Ectodermal cell (in vitro differentiated cells): Measurements from ENCODE around the gene SNX1.

Experiments used
- H3K27ac ChIP-seq: 2 replicates; pipeline ENCODE4 v1.7.0; 2013; ENCODE audit warnings: mild to moderate bottlenecking, low read depth, low read length; ENCODE audit not compliant: insufficient read depth, poor library complexity, severe bottlenecking
- H3K27me3 ChIP-seq: 2 replicates; pipeline ENCODE4 v1.7.0; 2013; ENCODE audit warnings: mild to moderate bottlenecking, low read length; ENCODE audit not compliant: insufficient read depth, control insufficient read depth, poor library complexity, severe bottlenecking
- H3K36me3 ChIP-seq: one replicate; pipeline ENCODE4 v1.7.0; 2013; ENCODE audit warnings: low read length; ENCODE audit not compliant: control insufficient read depth, insufficient read depth
- H3K4me1 ChIP-seq: one replicate; pipeline ENCODE4 v1.7.0; 2013; ENCODE audit warnings: low read length; ENCODE audit not compliant: control insufficient read depth, insufficient read depth
- H3K4me3 ChIP-seq: 2 replicates; pipeline ENCODE4 v1.7.0; 2013; ENCODE audit warnings: low read depth, low read length, control low read depth; ENCODE audit not compliant: insufficient read depth
- H3K9me3 ChIP-seq: 2 replicates; pipeline ENCODE4 v1.7.0; 2013; ENCODE audit warnings: mild to moderate bottlenecking, low read length, moderate library complexity; ENCODE audit not compliant: control insufficient read depth
- WGBS, 2 experiments: methylation state at CpG; one replicate each; pipeline ENCODE4 v1.1.7; 2013; ENCODE audit warnings: missing lambda C conversion rate in 2 of 2; 5-methylcytosine and 5-hydroxymethylcytosine counted together

Gene SNX1

GRCh38 chr15:64133623-64134344, 38.0 kb downstream of the SNX1 start:
- Histone ChIP-seq H3K4me3 (no peak overlapping the region), H3K27ac (no peak overlapping the region), H3K4me1 (no peaks in the 10 kb centered on the region), H3K9me3 (no peaks in the 10 kb centered on the region), H3K27me3 (no peaks in the 10 kb centered on the region), H3K36me3 (peaks cover 46% of the 10 kb centered on the region)
- WGBS, 2 experiments: 92 to 94% methylated on average over 10 of the region's 10 CpGs

GRCh38 chr15:64134345-64134829, 38.6 kb downstream of the SNX1 start:
- WGBS, 2 experiments: 96 to 97% methylated on average over 9 of the region's 9 CpGs
- Histone ChIP-seq H3K4me3 (no peak overlapping the region), H3K36me3 (peaks cover 42% of the 10 kb centered on the region)

GRCh38 chr15:64136347-64136746, 40.6 kb downstream of the SNX1 start:
- no peak overlapping the region for H3K4me3 ChIP-seq
- H3K9me3 ChIP-seq: no peaks in the 10 kb centered on the region
- H3K36me3 ChIP-seq: peaks cover 31% of the 10 kb centered on the region
- 92 to 95% methylated on average over 7 of the region's 7 CpGs for WGBS, 2 experiments
- no peaks in the 10 kb centered on the region for H3K4me1 ChIP-seq
- no peak overlapping the region for H3K27ac ChIP-seq
- H3K27me3 ChIP-seq: no peaks in the 10 kb centered on the region

More at GRCh38 chr15:64134345-64134829, 38.6 kb downstream of the SNX1 start:
- Histone ChIP-seq H3K9me3 (no peaks in the 10 kb centered on the region), H3K27ac (no peak overlapping the region), H3K27me3 (no peaks in the 10 kb centered on the region), H3K4me1 (no peaks in the 10 kb centered on the region)

- Histone ChIP-seq H3K4me3 (no peak overlapping the region), H3K27ac (no peak overlapping the region), H3K27me3 (no peaks in the 10 kb centered on the region), H3K4me1 (no peaks in the 10 kb centered on the region), H3K9me3 (no peaks in the 10 kb centered on the region), H3K36me3 (peaks cover 27% of the 10 kb centered on the region)
- WGBS, 2 experiments: 79 to 83% methylated on average over 8 of the region's 8 CpGs
These were observed 41.5 kb downstream of the SNX1 start for GRCh38 chr15:64137226-64137833.

- no peak overlapping the region for H3K4me3 ChIP-seq
- no peaks in the 10 kb centered on the region for H3K4me1 ChIP-seq
- no peak overlapping the region for H3K27ac ChIP-seq
- H3K27me3 ChIP-seq: no peaks in the 10 kb centered on the region
- H3K36me3 ChIP-seq: peaks cover 27% of the 10 kb centered on the region
- no peaks in the 10 kb centered on the region for H3K9me3 ChIP-seq
- 92 to 93% methylated on average over 4 of the region's 4 CpGs for WGBS, 2 experiments
These were observed 42.7 kb downstream of the SNX1 start for GRCh38 chr15:64138331-64138941.

- Histone ChIP-seq H3K27ac (no peak overlapping the region), H3K4me3 (no peak overlapping the region), H3K4me1 (no peaks in the 10 kb centered on the region), H3K27me3 (no peaks in the 10 kb centered on the region), H3K9me3 (no peaks in the 10 kb centered on the region), H3K36me3 (peaks cover 16% of the 10 kb centered on the region)
- 96% methylated on average over 8 of the region's 8 CpGs for WGBS, 2 experiments
These were observed 46.2 kb downstream of the SNX1 start for GRCh38 chr15:64141798-64142512.

- no peak overlapping the region for H3K4me3 ChIP-seq
- H3K27me3 ChIP-seq: no peaks in the 10 kb centered on the region
- H3K4me1 ChIP-seq: no peaks in the 10 kb centered on the region
- no peaks in the 10 kb centered on the region for H3K9me3 ChIP-seq
- no peak overlapping the region for H3K27ac ChIP-seq
- peaks cover 5% of the 10 kb centered on the region for H3K36me3 ChIP-seq
- 92 to 94% methylated on average over 6 of the region's 6 CpGs for WGBS, 2 experiments
These were observed 47.5 kb downstream of the SNX1 start for GRCh38 chr15:64143276-64143675.

GRCh38 chr15:64144192-64144564, 48.4 kb downstream of the SNX1 start:
- H3K27me3 ChIP-seq: no peaks in the 10 kb centered on the region
- no peak overlapping the region for H3K27ac ChIP-seq
- no peak overlapping the region for H3K4me3 ChIP-seq
- no peaks in the 10 kb centered on the region for H3K9me3 ChIP-seq
- WGBS, 2 experiments: 87 to 91% methylated on average over 8 of the region's 8 CpGs
- no peaks in the 10 kb centered on the region for H3K4me1 ChIP-seq
- peaks cover 3% of the 10 kb centered on the region for H3K36me3 ChIP-seq

- 90 to 91% methylated on average over 14 of the region's 14 CpGs for whole genome bisulfite sequencing, 2 experiments
- no peaks in the 10 kb centered on the region for H3K4me1 ChIP-seq
- H3K27me3 ChIP-seq: peaks cover 1% of the 10 kb centered on the region
- no peaks in the 10 kb centered on the region for H3K9me3 ChIP-seq
- H3K36me3 ChIP-seq: peaks cover 3% of the 10 kb centered on the region
- H3K4me3 ChIP-seq: no peak overlapping the region
- no peak overlapping the region for H3K27ac ChIP-seq
These were observed 48.9 kb downstream of the SNX1 start for GRCh38 chr15:64144565-64145281.
